A172 (cell line): ENCODE measurements around the gene CHAT. TPM values are rescaled to one million over a fixed set of nuclear protein-coding genes. Genes with fewer than 3 reads are reported as not detected.
A peak's percentile ranks its signal among the peaks of the same experiment; 100 is the strongest.

Experiments
- DNase-seq: peaks from one replicate; pipeline ENCODE4 v3.0.0-alpha.2; 2015; ENCODE audit warnings: low spot score
- total RNA-seq: library from RNA; depleted of rRNA; stranded (reverse); fragments of >200 nt; shearing (Covaris generic); gene quantifications from 2 replicates; pipeline ENCODE4 v1.2.3, GENCODE V29; 2014

The CHAT gene
- total RNA-seq, 1 experiment from 2014 or later: not detected

DNA sequence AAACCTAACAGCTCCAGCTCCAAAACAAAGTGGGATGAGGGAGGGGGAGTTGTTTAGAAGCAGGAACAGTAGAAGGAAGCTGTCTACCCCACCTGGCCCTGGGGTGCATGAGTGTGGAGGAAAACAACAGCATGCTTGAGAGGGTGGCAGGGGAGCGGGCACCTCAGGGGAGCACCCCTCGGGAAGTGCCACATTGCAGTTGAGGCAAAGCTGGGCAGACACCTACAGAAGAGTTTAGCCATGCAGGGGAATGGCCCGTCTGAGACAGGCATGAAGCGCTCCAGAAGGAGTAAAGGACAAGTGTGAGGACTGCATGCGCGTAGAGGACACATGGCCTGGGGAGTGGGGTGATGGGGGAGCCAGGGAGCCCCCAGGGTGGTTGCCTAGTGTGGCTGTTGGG, 18.1 kb downstream of the CHAT start:
- DNase-seq: no peak

DNA sequence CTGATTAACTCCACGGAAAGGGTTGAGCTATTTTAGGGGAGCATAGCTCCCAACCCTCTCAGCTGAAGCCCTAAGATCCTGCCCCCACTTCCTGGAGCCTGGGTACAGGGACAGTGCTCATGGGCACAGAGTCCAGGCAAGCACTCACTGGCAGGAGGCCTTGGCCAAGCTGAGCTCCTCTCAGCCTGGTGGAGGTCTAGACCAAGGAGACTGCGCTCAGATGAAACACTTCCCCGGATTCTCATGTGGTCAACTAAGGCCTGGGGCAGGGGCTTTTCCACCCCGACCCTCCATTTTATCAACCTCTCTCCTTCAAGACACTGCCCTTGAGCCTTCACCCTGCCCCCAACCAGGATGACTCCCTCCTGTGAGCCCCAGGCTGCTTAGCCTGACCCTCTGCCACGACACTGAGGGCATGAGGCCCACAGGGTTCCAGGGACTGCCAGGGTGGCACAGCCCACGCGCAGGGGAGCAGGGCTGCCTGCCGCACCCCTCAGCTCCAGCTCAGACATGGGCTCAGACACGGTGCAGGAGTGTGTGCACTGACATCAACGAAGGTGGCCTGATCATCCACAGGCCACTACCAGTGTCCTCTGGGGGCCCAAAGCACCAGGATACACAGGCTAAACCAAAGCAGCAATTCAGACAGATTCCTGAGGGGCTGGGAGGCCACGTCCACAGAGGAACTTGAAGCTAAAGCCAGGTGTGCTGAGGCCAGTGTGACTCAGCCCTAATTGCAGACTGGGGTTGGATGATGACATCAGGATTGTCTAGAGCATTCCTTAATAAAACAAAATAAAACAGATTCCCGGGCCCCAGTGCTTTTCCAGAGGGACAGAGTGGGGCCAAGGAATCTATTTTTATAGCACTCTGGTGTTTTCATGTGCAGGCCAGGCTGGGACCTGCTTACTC, 18.8 kb downstream of the CHAT start:
- DNase-seq: peak; percentile 24

DNA sequence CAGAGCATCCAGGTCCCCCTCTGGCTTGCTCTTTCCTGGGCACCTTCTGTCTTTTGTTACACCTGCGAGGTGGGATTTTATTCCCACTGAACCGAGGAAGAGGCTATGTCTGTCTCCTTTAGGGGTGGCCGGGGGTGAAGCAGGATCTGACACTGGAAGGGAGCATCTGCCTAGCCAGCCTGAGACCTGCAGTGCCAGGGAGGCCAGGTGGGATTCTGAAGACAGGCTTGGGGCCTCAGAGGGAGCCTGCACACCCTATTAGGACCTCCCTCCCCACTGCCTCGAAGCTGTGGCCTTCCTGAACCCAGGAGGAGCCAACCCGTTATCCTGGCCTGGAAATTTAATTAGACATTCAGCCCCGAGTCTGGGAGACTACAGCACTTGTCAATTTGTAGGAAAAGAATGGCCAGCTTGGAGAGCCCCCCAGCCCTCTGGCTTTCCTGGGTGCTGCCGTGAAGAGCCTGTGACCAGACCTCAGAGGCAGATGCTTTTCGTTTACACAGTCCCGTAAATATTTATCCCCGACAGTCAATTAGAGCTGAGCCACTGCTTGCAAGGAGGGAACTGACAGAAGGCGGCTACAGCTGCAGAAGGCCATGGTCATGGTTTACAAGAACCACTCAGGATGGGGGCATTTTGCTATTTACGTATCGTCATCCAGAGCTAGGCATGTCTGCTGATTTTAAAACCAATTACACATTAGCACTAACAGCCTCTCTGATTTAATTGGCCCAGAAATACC, 19.7 kb downstream of the CHAT start:
- DNase-seq: no peak

DNA sequence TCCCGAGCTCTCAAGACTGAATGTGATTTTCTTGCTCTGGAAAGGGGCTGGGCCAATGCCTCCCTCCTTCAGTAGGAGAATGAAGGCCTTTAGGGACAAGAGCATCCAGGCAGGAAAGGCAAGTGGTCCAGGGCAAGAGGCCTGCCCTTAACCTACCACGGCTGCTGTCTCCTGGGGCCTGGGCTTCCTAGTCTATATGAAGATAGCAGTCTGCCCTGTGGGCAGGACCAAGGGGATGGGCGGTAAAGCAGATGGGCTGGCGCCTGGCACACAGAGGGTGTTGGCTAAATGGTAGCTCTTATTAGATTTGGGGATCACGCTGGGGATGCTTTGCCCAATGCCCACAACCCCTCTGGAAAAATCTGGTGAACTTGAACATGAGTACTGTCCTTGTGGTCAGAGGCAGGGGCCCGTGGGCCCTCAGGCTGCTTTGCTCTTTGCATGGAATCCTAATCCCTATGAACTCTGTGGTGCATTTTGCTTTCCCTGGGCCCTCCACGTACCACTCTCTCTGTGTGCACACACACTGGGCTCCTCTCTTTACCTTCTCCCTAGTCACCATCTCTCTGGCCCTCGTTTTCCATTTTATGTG, 20.3 kb downstream of the CHAT start:
- DNase-seq: no peak

DNA sequence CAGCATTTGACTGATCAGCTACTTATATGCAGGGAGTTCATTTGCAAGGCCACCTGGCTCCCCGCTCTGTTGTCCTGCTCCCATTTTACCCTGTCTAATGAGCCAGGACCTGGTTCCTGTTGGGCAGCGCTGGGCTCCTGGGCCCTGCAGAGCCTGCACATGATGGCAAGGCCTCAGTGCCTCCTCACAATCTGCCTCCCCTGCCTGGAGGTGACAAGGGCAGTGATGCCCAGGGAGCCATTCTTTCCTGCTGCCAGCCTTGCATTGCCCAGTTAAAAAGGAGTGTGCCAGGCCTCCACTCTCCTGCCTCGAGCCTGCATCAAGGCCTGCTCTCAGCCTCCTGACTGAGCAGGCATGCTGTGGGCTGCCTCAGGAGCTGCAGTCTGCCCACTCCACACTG, 28.5 kb downstream of the CHAT start:
- DNase-seq: no peak

DNA sequence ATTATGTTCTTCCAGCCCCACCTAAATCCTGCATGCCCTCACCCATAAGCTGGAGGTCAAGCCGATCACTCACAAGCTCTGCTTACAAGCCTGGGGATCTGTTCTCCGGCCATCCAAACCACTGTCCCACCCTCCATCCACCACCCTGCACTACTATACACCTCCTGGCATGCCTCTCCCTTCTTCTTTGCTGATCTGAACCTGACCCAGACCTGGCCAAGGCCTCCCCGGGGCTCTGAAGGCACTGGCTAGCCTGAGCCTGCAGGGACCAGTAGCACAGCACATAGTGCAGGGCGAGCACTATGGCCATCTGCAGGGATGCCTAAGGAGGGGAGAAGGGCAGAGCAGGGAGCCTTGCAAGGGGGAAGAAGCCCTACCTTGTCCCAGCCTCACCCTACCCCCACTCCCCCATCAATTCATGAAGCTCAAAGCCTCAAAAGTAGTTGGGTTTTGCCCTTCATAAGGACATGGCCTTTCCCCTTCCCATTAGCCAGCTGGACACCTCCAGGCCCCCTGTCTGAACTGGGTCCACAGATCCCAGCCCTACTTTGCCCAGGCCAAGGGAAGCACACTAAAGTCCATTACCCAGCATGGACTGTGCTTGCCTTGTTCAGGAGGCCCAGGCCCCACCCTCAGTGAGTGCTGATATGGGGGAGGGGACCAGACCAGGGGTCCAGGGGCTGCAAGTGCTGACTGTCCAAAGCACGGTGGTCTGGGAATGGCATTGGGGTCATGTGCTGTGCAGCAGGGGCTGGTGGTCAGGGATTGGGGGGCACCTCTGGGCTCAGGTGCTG, 29.6 kb downstream of the CHAT start:
- DNase-seq: no peak

DNA sequence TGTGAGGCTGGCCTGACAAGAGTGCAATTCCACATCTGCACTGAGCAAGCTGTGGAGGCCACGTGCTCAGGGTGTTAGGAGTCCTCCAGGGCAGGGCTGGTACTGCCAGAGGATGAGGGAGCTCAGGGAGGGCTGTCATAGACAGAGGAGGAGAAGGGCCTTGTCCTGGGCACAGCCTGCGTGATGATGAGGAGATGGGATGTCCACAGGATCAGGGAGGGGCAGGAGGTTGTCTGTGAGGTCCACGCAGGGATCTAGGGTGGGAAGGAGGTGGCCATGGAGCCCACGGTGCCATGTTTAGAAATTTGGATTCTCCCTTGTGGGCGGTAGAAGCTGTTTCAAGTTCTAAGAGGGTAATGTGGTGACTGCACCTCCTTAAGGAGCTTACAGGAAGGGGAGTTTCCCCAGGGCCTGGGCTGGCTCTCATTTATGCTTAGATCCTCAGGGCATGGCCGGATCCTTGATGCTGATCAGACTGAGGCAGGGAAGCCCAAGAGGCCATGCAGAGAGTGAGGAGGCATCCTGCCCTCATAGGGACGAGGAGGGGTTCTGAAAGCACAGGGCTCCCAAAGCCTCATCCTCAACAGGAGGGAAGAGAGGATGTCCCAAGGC, 30.3 kb downstream of the CHAT start:
- no peak for DNase-seq

DNA sequence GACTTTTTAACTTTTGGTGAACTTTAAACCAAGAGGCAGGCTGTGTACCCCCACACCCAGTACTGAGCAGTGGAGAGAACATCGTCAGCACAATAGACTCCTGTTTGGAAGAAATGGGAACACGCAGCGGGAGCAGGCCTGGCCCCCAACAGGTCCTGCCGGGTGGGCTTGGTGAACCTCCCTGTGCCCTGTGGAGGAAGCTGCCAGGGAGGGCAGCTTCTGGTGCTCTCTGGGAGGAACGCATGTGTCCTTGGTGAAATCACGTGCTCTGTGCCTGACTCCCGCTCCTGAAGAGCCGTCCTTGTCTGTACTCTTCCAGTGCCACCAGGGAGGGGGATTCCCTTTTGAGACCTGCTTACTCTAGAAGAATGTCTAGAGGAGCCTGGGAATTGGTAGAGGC, 31.6 kb downstream of the CHAT start:
- DNase-seq: no peak

DNA sequence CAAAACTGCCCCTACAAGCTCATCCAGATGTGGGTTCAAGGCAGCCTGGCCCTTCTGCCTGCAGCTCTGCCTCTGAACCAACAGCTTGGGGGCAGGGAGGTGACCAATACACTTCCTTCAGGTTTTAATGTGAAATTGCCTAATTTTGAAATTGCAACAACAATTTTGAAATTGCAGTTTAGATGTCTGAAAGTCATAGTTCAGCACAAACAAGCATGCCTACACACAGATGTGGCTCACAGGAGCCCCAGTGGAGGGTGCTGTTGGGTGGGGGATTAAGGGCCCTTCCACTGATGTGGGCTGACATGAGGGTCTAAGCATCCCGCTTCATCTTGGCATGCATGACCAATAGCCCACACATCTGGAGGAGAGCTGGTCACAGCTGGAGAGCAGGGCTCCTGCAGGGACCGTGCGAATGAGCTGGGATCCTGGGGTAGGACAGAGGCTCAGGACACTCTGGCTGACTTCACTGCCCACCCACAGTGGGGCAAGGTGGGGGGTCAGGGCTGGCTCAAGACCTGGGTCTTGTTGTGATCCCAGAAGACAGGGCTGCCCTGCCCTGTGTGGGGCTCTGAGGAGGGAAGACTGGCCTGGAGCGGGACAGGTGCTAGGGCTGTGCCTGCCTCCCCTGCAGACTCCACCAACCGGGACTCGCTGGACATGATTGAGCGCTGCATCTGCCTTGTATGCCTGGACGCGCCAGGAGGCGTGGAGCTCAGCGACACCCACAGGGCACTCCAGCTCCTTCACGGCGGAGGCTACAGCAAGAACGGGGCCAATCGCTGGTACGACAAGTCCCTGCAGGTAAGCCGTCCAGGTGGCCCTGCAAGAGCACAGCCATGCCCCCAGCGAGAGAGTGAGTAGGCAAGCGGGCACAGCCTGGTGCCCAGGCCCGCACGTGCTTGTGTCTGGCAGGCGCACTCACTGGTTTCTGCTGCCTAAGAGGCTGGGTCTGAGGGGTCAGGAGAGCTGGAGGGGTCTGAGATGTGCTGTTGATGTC, 32.3 kb downstream of the CHAT start:
- DNase-seq: no peak

DNA sequence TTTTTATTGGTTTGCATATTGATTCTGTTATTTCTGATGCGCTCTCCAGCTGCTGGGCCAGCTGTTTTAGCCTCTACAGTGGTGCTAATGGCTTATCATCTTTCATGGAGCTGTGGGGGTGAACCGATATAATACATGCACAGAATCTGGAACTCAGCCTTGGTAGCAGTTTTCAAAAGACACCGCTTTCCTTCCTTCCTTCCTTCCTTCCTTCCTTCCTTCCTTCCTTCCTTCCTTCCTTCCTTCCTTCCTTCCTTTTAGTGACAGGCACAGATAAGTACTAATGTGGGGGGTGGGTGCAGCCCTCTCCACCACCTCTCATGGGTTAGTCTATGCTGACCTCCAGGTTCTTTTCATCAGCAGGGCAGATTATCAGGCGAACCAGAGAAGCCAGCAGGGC, 33.7 kb downstream of the CHAT start:
- no peak for DNase-seq

DNA sequence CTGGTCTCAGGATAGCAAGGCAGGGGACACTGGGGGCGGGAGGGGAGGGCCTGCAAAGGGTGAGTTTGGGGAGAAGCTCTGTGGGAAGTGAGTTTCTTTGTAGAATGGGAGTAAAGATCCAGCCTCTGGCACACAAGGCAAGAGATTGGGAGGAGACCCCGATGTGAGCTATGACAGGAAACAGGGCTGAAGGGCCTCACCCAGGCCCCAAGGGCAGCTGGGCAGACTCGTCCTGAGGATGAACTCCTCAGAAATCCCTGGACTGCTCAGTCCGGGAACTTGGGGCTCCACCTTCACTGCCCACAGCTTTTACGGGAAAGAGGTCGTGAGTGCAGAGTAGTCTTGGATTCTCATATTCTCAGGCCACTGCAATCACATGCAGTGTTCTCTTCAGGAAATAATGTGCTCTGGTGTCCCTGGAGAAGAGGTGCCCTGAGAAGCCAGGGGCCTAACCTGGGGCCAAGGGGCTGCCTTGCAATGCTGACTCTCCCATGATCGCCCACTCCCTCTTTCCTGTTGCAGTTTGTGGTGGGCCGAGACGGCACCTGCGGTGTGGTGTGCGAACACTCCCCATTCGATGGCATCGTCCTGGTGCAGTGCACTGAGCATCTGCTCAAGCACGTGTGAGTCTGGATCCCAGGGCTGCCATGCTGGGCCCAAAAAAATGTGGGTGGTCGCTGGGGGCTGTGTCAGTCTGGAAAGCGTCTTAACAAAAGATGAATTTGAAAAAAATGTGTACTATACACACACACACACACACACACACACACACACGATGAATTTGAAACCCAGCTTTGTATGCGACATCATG, 34.4 kb downstream of the CHAT start:
- no peak for DNase-seq

DNA sequence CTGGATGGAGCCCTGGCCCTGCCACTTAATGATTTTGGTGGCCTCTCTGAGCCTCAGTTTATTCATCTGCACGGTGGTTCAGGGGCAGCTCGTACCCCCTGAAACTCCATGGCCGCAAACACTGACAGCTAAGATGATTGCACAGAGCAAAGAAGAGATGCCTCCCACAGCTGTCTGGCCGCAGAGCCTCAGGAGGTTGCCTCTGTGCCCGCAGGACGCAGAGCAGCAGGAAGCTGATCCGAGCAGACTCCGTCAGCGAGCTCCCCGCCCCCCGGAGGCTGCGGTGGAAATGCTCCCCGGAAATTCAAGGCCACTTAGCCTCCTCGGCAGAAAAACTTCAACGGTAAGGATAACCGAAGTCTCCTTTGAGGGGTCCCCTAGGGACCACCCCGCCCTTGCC, 35.5 kb downstream of the CHAT start:
- DNase-seq: no peak

DNA sequence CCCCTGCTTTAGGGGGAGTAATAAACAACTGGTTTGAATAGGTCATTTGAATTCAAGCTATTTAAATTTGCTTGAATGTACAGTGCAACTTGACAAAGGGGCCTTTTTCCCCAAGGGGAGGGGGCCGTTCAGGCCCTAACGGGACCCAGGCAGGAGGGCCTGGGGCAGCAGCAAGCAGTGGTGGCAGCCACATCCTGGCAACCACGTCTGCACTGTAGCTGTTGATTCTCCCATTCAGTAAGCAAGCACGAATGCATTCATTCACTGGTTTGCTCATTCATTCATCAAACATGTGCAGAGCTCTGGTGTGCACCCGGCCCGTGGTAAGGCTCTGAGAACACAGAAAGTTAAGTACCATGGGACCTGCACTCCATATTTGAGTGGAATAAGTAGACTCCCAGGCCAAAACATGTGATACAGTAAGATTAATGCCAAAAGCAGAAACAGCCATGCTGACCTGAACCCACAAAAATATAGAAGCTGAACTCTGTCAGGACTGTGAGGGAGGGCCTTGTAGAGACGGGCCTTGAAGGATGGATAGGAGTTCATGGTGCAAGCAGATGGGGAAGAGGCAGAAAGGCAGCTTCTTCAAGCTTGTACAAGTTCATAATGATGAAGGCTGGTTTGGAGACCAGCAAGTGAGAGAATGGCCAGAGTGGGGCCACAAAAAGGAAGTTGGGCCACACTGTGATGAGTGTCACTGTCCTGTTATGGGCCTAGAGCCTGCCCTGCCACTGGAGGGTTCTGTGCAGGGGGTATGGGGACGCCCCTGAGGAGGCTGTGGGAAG, 36.3 kb downstream of the CHAT start:
- DNase-seq: no peak

DNA sequence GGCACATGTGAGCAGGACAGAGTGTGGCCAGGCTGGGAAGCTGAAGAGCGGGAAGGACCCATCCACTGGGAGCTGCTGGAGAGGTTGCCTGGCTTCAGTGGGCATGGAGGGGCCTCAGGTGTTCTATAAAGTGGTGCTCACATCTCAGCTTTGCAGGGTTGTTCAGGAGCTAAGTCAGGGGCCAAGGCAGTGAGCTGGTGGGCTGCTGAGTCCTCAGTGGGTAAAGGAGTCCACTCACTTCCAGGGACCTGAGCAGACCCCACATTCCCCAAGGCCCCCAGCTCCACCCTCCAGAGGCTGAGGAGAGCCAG, 36.8 kb downstream of the CHAT start:
- DNase-seq: no peak

DNA sequence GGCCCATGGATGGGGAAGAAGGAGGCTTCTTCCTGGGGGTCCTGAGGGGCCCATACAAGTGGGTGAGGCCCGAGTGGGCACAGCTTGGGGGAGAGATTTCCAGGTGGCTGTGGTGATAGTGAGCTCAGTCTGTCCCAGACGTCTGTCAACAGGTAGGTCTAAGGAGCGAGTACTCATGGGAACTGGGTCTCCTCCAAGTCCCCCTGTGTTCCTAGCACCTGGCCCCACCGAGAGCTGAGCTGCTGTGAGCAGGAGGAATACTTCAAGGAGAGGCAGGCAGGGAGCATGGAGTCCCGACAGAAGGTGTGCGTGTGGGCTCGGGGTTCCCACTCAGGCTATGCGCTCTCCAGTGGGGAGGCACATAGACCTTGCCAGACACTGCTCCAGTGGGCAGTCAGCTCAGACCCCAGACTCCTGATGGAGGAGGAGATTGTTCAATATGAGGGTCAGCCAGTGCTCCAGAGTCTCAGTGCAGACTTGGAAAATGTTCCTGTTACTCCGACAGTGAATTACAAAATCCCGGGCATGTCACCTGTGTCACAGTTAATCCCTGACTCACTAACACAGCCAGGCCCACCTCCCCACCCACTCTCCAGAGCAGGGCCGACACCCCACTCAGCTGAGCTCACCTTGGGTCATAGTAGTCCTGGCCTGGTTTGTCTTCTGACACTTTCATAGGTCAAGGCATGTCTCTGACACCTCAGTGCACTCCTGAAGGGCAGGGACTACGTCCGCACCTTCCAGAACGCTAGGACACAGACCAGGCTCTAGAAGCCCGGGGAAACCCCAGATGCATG, 37.4 kb downstream of the CHAT start:
- no peak for DNase-seq

DNA sequence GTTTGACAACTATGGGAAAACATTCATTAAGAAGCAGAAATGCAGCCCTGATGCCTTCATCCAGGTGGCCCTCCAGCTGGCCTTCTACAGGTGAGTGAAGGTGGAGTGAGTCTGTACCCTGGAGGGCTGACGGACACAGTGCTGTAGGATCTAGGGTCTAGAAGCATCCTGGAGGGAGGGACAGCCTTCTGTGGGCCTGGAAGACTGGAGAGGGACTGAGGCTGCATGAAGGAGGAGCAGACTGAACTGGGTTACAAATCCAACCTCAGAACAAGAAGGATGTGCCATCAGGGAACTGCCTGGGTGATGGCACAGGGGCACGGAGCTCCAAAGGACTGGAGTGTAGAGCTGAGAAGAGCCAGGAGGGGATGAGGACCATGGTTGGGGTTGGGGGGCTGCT, 38.1 kb downstream of the CHAT start:
- no peak for DNase-seq

DNA sequence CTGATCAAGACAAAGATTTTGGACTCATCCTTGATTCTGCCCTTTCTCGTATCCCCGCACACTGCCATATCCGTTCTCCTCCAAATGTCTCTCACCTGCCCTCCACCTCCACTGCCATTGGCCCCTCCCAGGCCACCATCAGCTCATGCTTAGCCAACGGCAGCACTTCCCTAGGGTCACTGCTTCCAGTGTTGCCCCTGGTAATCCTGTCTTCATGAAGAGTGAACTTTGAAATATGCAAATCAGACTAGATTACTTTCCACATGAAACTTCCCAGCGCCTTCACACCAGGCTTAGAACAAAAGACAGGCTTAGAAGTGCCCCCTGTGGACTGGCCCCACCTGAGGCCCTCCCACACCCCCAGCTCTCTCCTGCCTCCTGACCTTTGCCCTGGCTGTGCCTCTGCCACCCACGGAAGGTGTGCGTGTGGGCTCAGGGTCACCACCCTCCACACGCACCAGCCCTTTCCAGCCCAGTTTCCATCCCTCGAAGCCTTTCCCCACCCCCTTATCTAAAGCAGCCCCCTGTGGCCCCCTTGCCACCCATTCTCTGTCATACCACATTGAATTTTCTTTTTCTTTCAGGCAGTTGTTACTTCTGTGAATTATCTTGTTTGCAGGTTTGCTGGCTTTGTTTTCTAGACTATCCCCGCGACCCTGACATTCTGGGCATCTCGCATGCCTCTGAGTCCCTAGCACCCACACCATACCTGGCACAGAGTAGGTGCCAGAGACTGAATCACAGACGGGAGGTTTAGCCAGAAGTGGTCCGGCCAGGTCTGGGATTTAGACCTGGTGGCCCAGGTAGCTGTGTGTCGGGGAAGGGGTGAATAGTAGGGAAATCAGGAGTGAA, 38.8 kb downstream of the CHAT start:
- DNase-seq: no peak
